K562 (cell line): ENCODE measurements around the gene GABRB2. TPM values are rescaled to one million over a fixed set of nuclear protein-coding genes. Genes with fewer than 3 reads are reported as not detected.
"Not testable (repeated sequence)": the region's sequence is repeated elsewhere in the genome, so short reads cannot be mapped to it uniquely, and the experiment has no call there.

Experiments
- ATAC-seq: fragments of 200-7000 bp; cut with Tn5 transposase; 3 replicates; pipeline ENCODE4 v1.9.1; 2020; ENCODE audit warnings: moderate library complexity
- BruUV-seq: library from RNA; stranded (reverse); fragments of 400-500 nt; replicated peaks from 2 replicates; lab custom pipeline; 2021; lab: Mats Ljungman, UMichigan
- CTCF ChIA-PET: fragments of 300-600 bp; formaldehyde crosslinking; extraction: SDS; loops from one replicate; lab custom pipeline; 2021; ENCODE audit warnings: low intra/inter-chr PET ratio; lab: Yijun Ruan, JAX
- POLR2A ChIA-PET: fragments of 300-600, 350-650 bp; sonication (Branson Sonifier 250); formaldehyde crosslinking; extraction: SDS; loops from one replicate; lab custom pipeline; 2021; ENCODE audit warnings: antibody characterized with exemption, inconsistent platforms; lab: Yijun Ruan, JAX
- DNase-seq, 4 experiments: peaks; one replicate each; pipeline versions ENCODE4 v3.0.0 to v3.0.0-alpha.2; 2011 to 2018; ENCODE audit warnings: low spot score in 3 of 4, mixed read lengths in 3 of 4; ENCODE audit errors: extremely low read depth in 1 of 4
- FAIRE-seq: peaks from 2 replicates; lab custom pipeline; 2011; peaks lifted over from hg19 to GRCh38; lab: Jason Lieb, UNC
- H2AFZ ChIP-seq: 2 replicates; pipeline ENCODE4 v1.6.0; 2011; ENCODE audit warnings: low read depth, low read length, control low read depth, inconsistent platforms
- H3K27ac ChIP-seq: fragments of 200-600 bp; 3 replicates; pipeline ENCODE4 v1.8.0; 2011; ENCODE audit warnings: low read depth, mild to moderate bottlenecking, control low read depth, inconsistent platforms, low read length, moderate library complexity, mixed read lengths; ENCODE audit errors: extremely low read depth
- H3K27me3 ChIP-seq, 2 experiments: fragments of 300-600 bp in 1 of 2; 2 replicates in 1 of 2; 3 replicates in 1 of 2; pipeline versions ENCODE4 v1.6.0 to v1.8.0; 2011; ENCODE audit warnings: inconsistent platforms in 2 of 2, low read length in 2 of 2, mild to moderate bottlenecking in 1 of 2, mixed read lengths in 1 of 2, moderate library complexity in 1 of 2; ENCODE audit not compliant: control insufficient read depth in 2 of 2, insufficient read depth in 2 of 2
- H3K36me3 ChIP-seq: fragments of 300-600 bp; 3 replicates; pipeline ENCODE4 v1.8.0; 2011; ENCODE audit warnings: mild to moderate bottlenecking, low read length, inconsistent platforms; ENCODE audit not compliant: control insufficient read depth, insufficient read depth
- H3K4me1 ChIP-seq, 2 experiments: fragments of 200-600 bp in 1 of 2; replicated peaks in 1 of 2; 2 replicates in 1 of 2; 3 replicates in 1 of 2; pipeline versions ENCODE4 v1.5.1 to v1.8.0; 2011; ENCODE audit warnings: inconsistent platforms in 2 of 2, low read length in 2 of 2, mild to moderate bottlenecking in 1 of 2, mixed read lengths in 1 of 2, moderate library complexity in 1 of 2; ENCODE audit not compliant: control insufficient read depth in 2 of 2, insufficient read depth in 2 of 2
- H3K4me2 ChIP-seq: 2 replicates; pipeline ENCODE4 v1.6.1; 2011; ENCODE audit warnings: low read length, control low read depth, inconsistent platforms, mixed read lengths; ENCODE audit not compliant: insufficient read depth
- H3K4me3 ChIP-seq: fragments of 200-600 bp; sonication (generic), shearing (Covaris generic); 2 replicates; pipeline ENCODE4 v1.5.1; 2016; ENCODE audit warnings: control low read depth, inconsistent platforms
- H3K79me2 ChIP-seq: fragments of 200-600 bp; 3 replicates; pipeline ENCODE4 v1.8.0; 2011; ENCODE audit warnings: low read length, inconsistent platforms; ENCODE audit not compliant: control insufficient read depth, insufficient read depth
- H3K9ac ChIP-seq, 2 experiments: 2 replicates each; pipeline versions ENCODE4 v1.6.0 to v1.6.1; 2011; ENCODE audit warnings: low read depth in 2 of 2, low read length in 2 of 2, control low read depth in 1 of 2, inconsistent platforms in 1 of 2, mild to moderate bottlenecking in 1 of 2, mixed read lengths in 1 of 2; ENCODE audit not compliant: insufficient read depth in 1 of 2
- H3K9me1 ChIP-seq: one replicate; pipeline ENCODE4 v1.6.0; 2011; ENCODE audit warnings: inconsistent platforms, mild to moderate bottlenecking, low read length, moderate library complexity; ENCODE audit not compliant: control insufficient read depth, insufficient read depth
- H3K9me3 ChIP-seq: replicated peaks from 2 replicates; pipeline ENCODE4 v1.5.1; 2011; ENCODE audit warnings: low read depth, low read length, inconsistent platforms; ENCODE audit not compliant: control insufficient read depth, insufficient read depth
- H4K20me1 ChIP-seq: replicated peaks from 2 replicates; pipeline ENCODE4 v1.6.1; 2011; ENCODE audit warnings: low read length, inconsistent platforms, mixed read lengths; ENCODE audit not compliant: control insufficient read depth, insufficient read depth
- EP300 ChIP-seq: IDR thresholded peaks from 2 replicates; pipeline ENCODE4 v1.6.1; 2012; ENCODE audit warnings: low read length, improper control_type of control experiment
- MXI1 ChIP-seq: IDR thresholded peaks from 2 replicates; pipeline ENCODE4 v1.6.1; 2011; ENCODE audit warnings: low read depth, mild to moderate bottlenecking, improper control_type of control experiment, low read length
- PHF20 ChIP-seq: fragments of 450-650 bp; IDR thresholded peaks from 2 replicates; pipeline ENCODE4 v1.6.1; 2018; ENCODE audit not compliant: partially characterized antibody
- POLR2H ChIP-seq: IDR thresholded peaks from 2 replicates; pipeline ENCODE4 v1.6.1; 2016; ENCODE audit warnings: missing genetic modification characterization, low read depth, mild to moderate bottlenecking, control low read depth, missing compliant biosample characterization, moderate library complexity
- PYGO2 ChIP-seq: fragments of 450-650 bp; IDR thresholded peaks from 2 replicates; pipeline ENCODE4 v1.6.1; 2016; ENCODE audit warnings: mild to moderate bottlenecking, missing genetic modification characterization, moderate library complexity, missing compliant biosample characterization
- RBBP5 ChIP-seq: fragments of 200-600 bp; sonication (generic); IDR thresholded peaks from 2 replicates; pipeline ENCODE4 v1.6.1; 2012; ENCODE audit warnings: borderline replicate concordance, mild to moderate bottlenecking, low read length, control low read depth, inconsistent platforms; ENCODE audit not compliant: insufficient read depth, poor library complexity, severe bottlenecking
- SMARCB1 ChIP-seq: IDR thresholded peaks from 2 replicates; pipeline ENCODE4 v1.6.1; 2011; ENCODE audit warnings: improper control_type of control experiment, low read depth; ENCODE audit not compliant: insufficient read length
- SMARCC2 ChIP-seq: fragments of 450-650 bp; IDR thresholded peaks from 2 replicates; pipeline ENCODE4 v1.6.1; 2017; ENCODE audit warnings: antibody characterized with exemption, moderate library complexity, mild to moderate bottlenecking, low read depth
- SP2 ChIP-seq: IDR thresholded peaks from 2 replicates; pipeline ENCODE4 v1.6.1; 2011; ENCODE audit warnings: mild to moderate bottlenecking, low read depth, low read length, moderate library complexity; ENCODE audit not compliant: poor library complexity, severe bottlenecking; ENCODE audit errors: extremely low read depth
- TCF7 ChIP-seq: sonication (generic); IDR thresholded peaks from 2 replicates; pipeline ENCODE4 v1.6.1; 2016; ENCODE audit warnings: antibody characterized with exemption, borderline replicate concordance
- ZBTB1 ChIP-seq: sonication (generic); formaldehyde crosslinking; IDR thresholded peaks from 2 replicates; pipeline ENCODE4 v1.8.1; 2023; ENCODE audit warnings: missing genetic modification reagents, low read depth, mild to moderate bottlenecking, borderline replicate concordance
- ZNF146 ChIP-seq: IDR thresholded peaks from one replicate; pipeline ENCODE4 v1.6.1; 2018; ENCODE audit warnings: missing compliant biosample characterization; ENCODE audit not compliant: unreplicated experiment
- WGBS: fragments of 100-300 bp; shearing (Covaris generic); methylation state at CpG from one replicate; pipeline ENCODE4 v1.1.6; 2016; ENCODE audit warnings: low coverage, mixed read lengths; ENCODE audit not compliant: insufficient coverage; ENCODE audit errors: missing lambda C conversion rate; 5-methylcytosine and 5-hydroxymethylcytosine counted together
- in situ Hi-C: fragments of 300-500 bp; cut with MboI; formaldehyde crosslinking; loops from 4 replicates; pipeline ENCODE4 v1.15.0; 2018; ENCODE audit warnings: inconsistent platforms, mixed read lengths
- intact Hi-C: fragments of 100-400 bp; cut with micrococcal nuclease; formaldehyde crosslinking; loops from 2 replicates; pipeline ENCODE4 v1.14.2; 2022
- polyA plus RNA-seq, 8 experiments: library from polyadenylated mRNA; depleted of rRNA in 4 of 8; stranded (reverse) in 5 of 8; unstranded in 3 of 8; fragments of >200 nt; fragmentation: Nextera tagmentation in 2 of 8; fragmentation: Illumina TruSeq in 1 of 8; extraction: Ambion mirVana in 2 of 8; extraction: Trizol in 1 of 8; gene quantifications; 2 replicates each; pipeline versions ENCODE4 v1.2.1 to v1.2.3, GENCODE V29; 2011 to 2014; ENCODE audit warnings: inconsistent platforms in 1 of 8, missing spikeins in 1 of 8
- total RNA-seq, 7 experiments: library from RNA; depleted of rRNA in 6 of 7; stranded (reverse); fragments of >200 nt in 6 of 7; fragmentation: Illumina TruSeq in 2 of 7; extraction: Trizol in 2 of 7; gene quantifications; 2 replicates each; pipeline versions ENCODE4 v1.2.1 to v1.2.3, GENCODE V29; 2011 to 2021; ENCODE audit warnings: low replicate concordance in 1 of 7
- TF ChIP-seq, protein P1 (sequence below): sonication (generic); formaldehyde crosslinking; IDR thresholded peaks from 2 replicates; pipeline ENCODE4 v1.8.1; 2023; ENCODE audit warnings: mild to moderate bottlenecking, missing genetic modification reagents
- TF ChIP-seq, protein P2 (sequence below): fragments of 200-800 bp; sonication (Bioruptor generic); IDR thresholded peaks from 2 replicates; pipeline ENCODE4 v1.6.1; 2017; ENCODE audit warnings: missing genetic modification characterization, missing compliant biosample characterization

GABRB2 gene
- total and polyA plus RNA-seq, 9 of the 15 experiments (the other 6 are each of a cell fraction or from before 2014, with no cell fraction given), result not detected

DNA sequence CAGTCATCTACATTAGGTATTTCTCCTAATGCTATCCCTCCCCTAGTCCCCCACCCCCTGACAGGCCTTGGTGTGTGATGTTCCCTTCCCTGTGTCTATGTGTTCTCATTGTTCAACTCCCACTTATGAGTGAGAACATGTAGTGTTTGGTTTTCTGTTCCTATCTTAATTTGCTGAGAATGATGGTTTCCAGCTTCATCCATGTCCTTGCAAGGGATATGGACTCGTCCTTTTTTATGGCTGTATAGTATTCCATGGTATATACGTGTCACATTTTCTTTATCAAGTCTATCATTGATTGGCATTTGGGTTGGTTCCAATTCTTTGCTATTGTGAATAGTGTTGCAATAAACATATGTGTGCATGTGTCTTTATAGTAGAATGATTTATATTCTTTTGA lies 249.1 kb downstream of the GABRB2 start:
- intact Hi-C loops, POLR2A ChIA-PET, H3K79me2 ChIP-seq, H2AFZ ChIP-seq, H3K9ac ChIP-seq, ATAC-seq, H3K9me3 ChIP-seq, H3K4me1 ChIP-seq, in situ Hi-C loops, H3K4me3 ChIP-seq, BruUV-seq, FAIRE-seq, H4K20me1 ChIP-seq, DNase-seq, H3K27ac ChIP-seq, H3K27me3 ChIP-seq, CTCF ChIA-PET, H3K9me1 ChIP-seq, H3K36me3 ChIP-seq, H3K4me2 ChIP-seq: not testable (repeated sequence)
- TF ChIP-seq ZNF146 (CRISPR knock-in tag), result peak; percentile 69
- WGBS, result 4% methylated on average over 2 of the region's 2 CpGs

DNA sequence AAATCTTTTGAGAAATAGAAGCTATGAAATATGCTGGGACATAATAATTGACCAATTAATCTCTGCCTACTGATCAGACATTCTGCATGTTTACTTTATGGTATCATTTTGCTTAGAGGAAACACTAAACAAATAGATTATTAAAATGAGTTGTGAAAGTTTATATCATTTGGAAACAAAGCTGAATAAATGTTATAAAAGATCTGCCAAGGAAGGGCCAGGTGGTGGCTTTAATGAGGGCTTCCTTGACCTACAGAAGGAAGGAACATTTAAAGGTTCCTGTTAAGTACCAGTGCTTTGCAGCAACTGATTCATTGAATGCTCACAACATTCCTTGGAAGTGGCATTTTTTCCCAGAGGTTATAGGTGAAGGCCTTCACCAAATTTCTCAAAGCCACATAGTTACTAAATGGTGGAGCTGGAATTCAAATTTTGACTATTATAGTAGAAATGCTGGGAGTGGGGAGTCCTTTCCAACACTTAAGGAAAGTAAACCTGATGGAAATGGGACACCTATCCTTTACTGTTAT lies 250.7 kb downstream of the GABRB2 start:
- no peak for FAIRE-seq
- TF ChIP-seq, protein P1, sequence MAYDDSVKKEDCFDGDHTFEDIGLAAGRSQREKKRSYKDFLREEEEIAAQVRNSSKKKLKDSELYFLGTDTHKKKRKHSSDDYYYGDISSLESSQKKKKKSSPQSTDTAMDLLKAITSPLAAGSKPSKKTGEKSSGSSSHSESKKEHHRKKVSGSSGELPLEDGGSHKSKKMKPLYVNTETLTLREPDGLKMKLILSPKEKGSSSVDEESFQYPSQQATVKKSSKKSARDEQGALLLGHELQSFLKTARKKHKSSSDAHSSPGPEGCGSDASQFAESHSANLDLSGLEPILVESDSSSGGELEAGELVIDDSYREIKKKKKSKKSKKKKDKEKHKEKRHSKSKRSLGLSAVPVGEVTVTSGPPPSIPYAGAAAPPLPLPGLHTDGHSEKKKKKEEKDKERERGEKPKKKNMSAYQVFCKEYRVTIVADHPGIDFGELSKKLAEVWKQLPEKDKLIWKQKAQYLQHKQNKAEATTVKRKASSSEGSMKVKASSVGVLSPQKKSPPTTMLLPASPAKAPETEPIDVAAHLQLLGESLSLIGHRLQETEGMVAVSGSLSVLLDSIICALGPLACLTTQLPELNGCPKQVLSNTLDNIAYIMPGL (CRISPR knock-in tag), result no peak
- TF ChIP-seq PHF20 (no peak), SP2 (no peak), TCF7 (no peak), MXI1 (no peak), PYGO2 (tag) (no peak), RBBP5 (no peak), SMARCC2 (no peak), EP300 (no peak), SMARCB1 (no peak), ZBTB1 (CRISPR knock-in tag) (no peak), POLR2H (tag) (no peak)
- TF ChIP-seq, protein P2, sequence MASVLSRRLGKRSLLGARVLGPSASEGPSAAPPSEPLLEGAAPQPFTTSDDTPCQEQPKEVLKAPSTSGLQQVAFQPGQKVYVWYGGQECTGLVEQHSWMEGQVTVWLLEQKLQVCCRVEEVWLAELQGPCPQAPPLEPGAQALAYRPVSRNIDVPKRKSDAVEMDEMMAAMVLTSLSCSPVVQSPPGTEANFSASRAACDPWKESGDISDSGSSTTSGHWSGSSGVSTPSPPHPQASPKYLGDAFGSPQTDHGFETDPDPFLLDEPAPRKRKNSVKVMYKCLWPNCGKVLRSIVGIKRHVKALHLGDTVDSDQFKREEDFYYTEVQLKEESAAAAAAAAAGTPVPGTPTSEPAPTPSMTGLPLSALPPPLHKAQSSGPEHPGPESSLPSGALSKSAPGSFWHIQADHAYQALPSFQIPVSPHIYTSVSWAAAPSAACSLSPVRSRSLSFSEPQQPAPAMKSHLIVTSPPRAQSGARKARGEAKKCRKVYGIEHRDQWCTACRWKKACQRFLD (CRISPR knock-in tag), result no peak

More for the DNA sequence above, 250.7 kb downstream of the GABRB2 start:
- no peak overlapping the region for H3K4me3 ChIP-seq
- BruUV-seq, result no TSS peak
- no peaks in the 10 kb centered on the region for H3K4me1 ChIP-seq
- no peak for ATAC-seq
- no peaks in the 10 kb centered on the region for H3K79me2 ChIP-seq
- no peak overlapping the region for H3K27ac ChIP-seq
- H3K9me1 ChIP-seq, result no peaks in the 10 kb centered on the region
- H3K9ac ChIP-seq, result no peak overlapping the region
- H3K27me3 ChIP-seq, result no peaks in the 10 kb centered on the region
- H4K20me1 ChIP-seq, result no peaks in the 10 kb centered on the region
- no peak for DNase-seq
- in situ Hi-C loops, result no loop called here
- CTCF ChIA-PET, result no interaction called here
- H3K4me2 ChIP-seq, result no peak overlapping the region
- intact Hi-C loops, result no loop called here
- POLR2A ChIA-PET, result no interaction called here
- no peak overlapping the region for H2AFZ ChIP-seq
- H3K9me3 ChIP-seq, result no peaks in the 10 kb centered on the region
- H3K36me3 ChIP-seq, result no peaks in the 10 kb centered on the region
